IMR-90 (cell line): ENCODE data around the gene OTOGL. TPM values are rescaled to one million over a fixed set of nuclear protein-coding genes. Genes with fewer than 3 reads are reported as not detected.

Experiments
- ATAC-seq: fragments of 200-7000 bp; cut with Tn5 transposase; 2 replicates; pipeline ENCODE4 v1.9.1; 2020; ENCODE audit warnings: low read depth, mild to moderate bottlenecking, moderate library complexity
- BruUV-seq: library from RNA; stranded (reverse); fragments of 400-500 nt; replicated peaks from 2 replicates; lab custom pipeline; 2021; lab: Mats Ljungman, UMichigan
- CTCF ChIA-PET: fragments of 300-600 bp; formaldehyde crosslinking; extraction: SDS; loops from one replicate; lab custom pipeline; 2021; ENCODE audit warnings: antibody characterized with exemption; lab: Yijun Ruan, JAX
- POLR2A ChIA-PET: fragments of 300-600 bp; sonication (Branson Sonifier 250); formaldehyde crosslinking; loops from one replicate; lab custom pipeline; 2022; ENCODE audit warnings: antibody characterized with exemption; ENCODE audit not compliant: unreplicated experiment; lab: Charles Lee
- DNase-seq: peaks from one replicate; pipeline ENCODE4 v3.0.0; 2013
- H2AFZ ChIP-seq: replicated peaks from 2 replicates; pipeline ENCODE3; 2013; ENCODE audit warnings: low read length, mild to moderate bottlenecking; ENCODE audit not compliant: poor library complexity
- H2AK5ac ChIP-seq: 2 replicates; pipeline ENCODE4 v1.6.1; 2013; ENCODE audit warnings: low read depth, low read length, inconsistent platforms
- H2AK9ac ChIP-seq: replicated peaks from 2 replicates; pipeline ENCODE3; 2013; ENCODE audit warnings: mild to moderate bottlenecking, low read depth, low read length, moderate library complexity; ENCODE audit not compliant: poor library complexity
- H2BK120ac ChIP-seq: 2 replicates; pipeline ENCODE4 v1.6.1; 2013; ENCODE audit warnings: low read depth, low read length, inconsistent platforms
- H2BK15ac ChIP-seq: 3 replicates; pipeline ENCODE4 v1.6.1; 2013; ENCODE audit warnings: low read depth, low read length, inconsistent platforms
- H2BK20ac ChIP-seq: 2 replicates; pipeline ENCODE4 v1.6.1; 2013; ENCODE audit warnings: low read depth, mild to moderate bottlenecking, inconsistent platforms, low read length, moderate library complexity
- H2BK5ac ChIP-seq: 2 replicates; pipeline ENCODE4 v1.6.1; 2013; ENCODE audit warnings: mild to moderate bottlenecking, low read depth, low read length, inconsistent platforms; ENCODE audit not compliant: poor library complexity, severe bottlenecking
- H3K14ac ChIP-seq: replicated peaks from 2 replicates; pipeline ENCODE4 v1.6.1; 2013; ENCODE audit warnings: low read depth, low read length, inconsistent platforms
- H3K18ac ChIP-seq: 2 replicates; pipeline ENCODE4 v1.6.1; 2013; ENCODE audit warnings: low read depth, low read length, control low read depth
- H3K23ac ChIP-seq: 2 replicates; pipeline ENCODE4 v1.6.1; 2013; ENCODE audit warnings: low read depth, low read length, inconsistent platforms
- H3K27ac ChIP-seq: 2 replicates; pipeline ENCODE4 v1.5.1; 2013; ENCODE audit warnings: mild to moderate bottlenecking, control low read depth, low read length; ENCODE audit not compliant: insufficient read depth
- H3K27me3 ChIP-seq: 2 replicates; pipeline ENCODE4 v1.6.1; 2013; ENCODE audit warnings: low read length; ENCODE audit not compliant: control insufficient read depth, insufficient read depth
- H3K36me3 ChIP-seq: 2 replicates; pipeline ENCODE4 v1.6.1; 2013; ENCODE audit warnings: low read length, mixed read lengths; ENCODE audit not compliant: control insufficient read depth, insufficient read depth
- H3K4ac ChIP-seq: 2 replicates; pipeline ENCODE4 v1.6.1; 2013; ENCODE audit warnings: low read depth, low read length, inconsistent platforms
- H3K4me1 ChIP-seq: 2 replicates; pipeline ENCODE4 v1.6.1; 2013; ENCODE audit warnings: low read length, mixed read lengths; ENCODE audit not compliant: control insufficient read depth, insufficient read depth
- H3K4me2 ChIP-seq: 2 replicates; pipeline ENCODE4 v1.6.1; 2013; ENCODE audit warnings: low read depth, mild to moderate bottlenecking, control low read depth, low read length, moderate library complexity
- H3K4me3 ChIP-seq: 2 replicates; pipeline ENCODE4 v1.5.1; 2013; ENCODE audit warnings: low read depth, mild to moderate bottlenecking, control low read depth, low read length, moderate library complexity; ENCODE audit not compliant: insufficient read depth
- H3K56ac ChIP-seq: 2 replicates; pipeline ENCODE4 v1.6.1; 2013; ENCODE audit warnings: low read length, inconsistent platforms; ENCODE audit not compliant: insufficient read depth; ENCODE audit errors: extremely low read depth
- H3K79me1 ChIP-seq, 2 experiments: 2 replicates each; pipeline ENCODE4 v1.6.1; 2013; ENCODE audit warnings: low read length in 2 of 2, inconsistent platforms in 1 of 2, low read depth in 1 of 2
- H3K9ac ChIP-seq: 2 replicates; pipeline ENCODE4 v1.6.1; 2013; ENCODE audit warnings: low read depth, low read length, control low read depth
- H3K9me1 ChIP-seq: 2 replicates; pipeline ENCODE4 v1.6.1; 2013; ENCODE audit warnings: low read length, inconsistent platforms; ENCODE audit not compliant: insufficient read depth
- H3K9me3 ChIP-seq: 2 replicates; pipeline ENCODE4 v1.6.1; 2013; ENCODE audit warnings: low read length; ENCODE audit not compliant: control insufficient read depth, insufficient read depth
- H4K20me1 ChIP-seq: 2 replicates; pipeline ENCODE4 v1.6.1; 2013; ENCODE audit warnings: low read length, inconsistent platforms; ENCODE audit not compliant: insufficient read depth
- H4K5ac ChIP-seq: 2 replicates; pipeline ENCODE4 v1.6.1; 2013; ENCODE audit warnings: mild to moderate bottlenecking, low read depth, low read length, control low read depth
- H4K8ac ChIP-seq, 2 experiments: 2 replicates each; pipeline ENCODE4 v1.6.1; 2013; ENCODE audit warnings: low read depth in 2 of 2, low read length in 2 of 2, control low read depth in 1 of 2, inconsistent platforms in 1 of 2
- H4K91ac ChIP-seq: 2 replicates; pipeline ENCODE4 v1.6.1; 2013; ENCODE audit warnings: low read depth, low read length, inconsistent platforms; ENCODE audit not compliant: insufficient read depth
- BHLHE40 ChIP-seq: fragments of 150-350 bp; IDR thresholded peaks from 2 replicates; pipeline ENCODE4 v1.6.1; 2016; ENCODE audit warnings: mild to moderate bottlenecking, low read depth, low read length
- CHD1 ChIP-seq: IDR thresholded peaks from 2 replicates; pipeline ENCODE4 v1.6.1; 2012; ENCODE audit warnings: low read depth, low read length, improper control_type of control experiment
- CTCF ChIP-seq: conservative IDR thresholded peaks from 2 replicates; pipeline ENCODE4 v1.5.1; 2012; ENCODE audit warnings: mild to moderate bottlenecking, low read depth, low read length, improper control_type of control experiment
- NFE2L2 ChIP-seq: fragments of 150-350 bp; IDR thresholded peaks from 2 replicates; pipeline ENCODE4 v1.6.1; 2016; ENCODE audit warnings: low read depth, mild to moderate bottlenecking, low read length
- POLR2A ChIP-seq: IDR thresholded peaks from 2 replicates; pipeline ENCODE4 v1.6.1; 2012; ENCODE audit warnings: mild to moderate bottlenecking, low read depth, low read length
- RCOR1 ChIP-seq: IDR thresholded peaks from 2 replicates; pipeline ENCODE4 v1.6.1; 2012; ENCODE audit warnings: mild to moderate bottlenecking, low read length, improper control_type of control experiment; ENCODE audit not compliant: insufficient replicate concordance
- WGBS, 2 experiments: methylation state at CpG; one replicate each; pipeline versions ENCODE4 v1.1.5 to v1.1.7; 2013; ENCODE audit warnings: missing lambda C conversion rate in 2 of 2; ENCODE audit not compliant: insufficient read length in 1 of 2; ENCODE audit errors: extremely low coverage in 2 of 2; 5-methylcytosine and 5-hydroxymethylcytosine counted together
- dilution Hi-C: fragments of 300-500 bp; cut with HindIII; formaldehyde crosslinking; loops from one replicate; pipeline ENCODE4 v1.14.3; 2018; ENCODE audit warnings: low sequenced_read_pairs; ENCODE audit not compliant: unreplicated experiment
- in situ Hi-C: fragments of 300-500 bp; cut with MboI; formaldehyde crosslinking; loops from 3 replicates; pipeline ENCODE4 v1.14.3; 2019; ENCODE audit warnings: low sequenced_read_pairs, inconsistent platforms, mixed read lengths
- intact Hi-C: fragments of 100-400 bp; cut with micrococcal nuclease; formaldehyde crosslinking; loops from 2 replicates; pipeline ENCODE4 v1.10.0; 2022
- polyA plus RNA-seq, 3 experiments: library from polyadenylated mRNA; depleted of rRNA; stranded (reverse); fragments of >200 nt; gene quantifications; 2 replicates each; pipeline ENCODE4 v1.2.3, GENCODE V29; 2012; ENCODE audit warnings: low replicate concordance in 1 of 3
- total RNA-seq: library from RNA; depleted of rRNA; stranded (reverse); fragments of >200 nt; gene quantifications from 2 replicates; pipeline ENCODE4 v1.2.3, GENCODE V29; 2012

OTOGL gene
- total and polyA plus RNA-seq, 2 of the 4 experiments (the other 2 are of a cell fraction): 0.10 to 0.18 TPM

GRCh38 chr12:80314741-80315140 is 215.4 kb downstream of the OTOGL start:
- dilution Hi-C loops: no loop called here
- Histone ChIP-seq H4K5ac (no peak overlapping the region), H3K79me1 (no peaks in the 10 kb centered on the region), H2AFZ (no peak overlapping the region), H3K9ac (no peak overlapping the region), H2BK120ac (no peak overlapping the region), H2BK20ac (no peak overlapping the region), H2AK5ac (no peak overlapping the region), H3K9me3 (no peaks in the 10 kb centered on the region), H3K36me3 (no peaks in the 10 kb centered on the region), H2BK15ac (no peak overlapping the region), H4K8ac (no peak overlapping the region), H3K4me3 (no peak overlapping the region), H4K20me1 (no peaks in the 10 kb centered on the region), H4K91ac (no peak overlapping the region), H3K4me2 (no peak overlapping the region), H3K18ac (no peak overlapping the region), H3K4ac (no peak overlapping the region), H3K56ac (no peak overlapping the region), H3K4me1 (no peaks in the 10 kb centered on the region), H3K27ac (no peak overlapping the region), H3K9me1 (no peaks in the 10 kb centered on the region), H3K14ac (no peak overlapping the region), H3K27me3 (no peaks in the 10 kb centered on the region; the same call in 1 of the 2 replicates), H2BK5ac (no peak overlapping the region), H3K23ac (no peak overlapping the region), H2AK9ac (no peak overlapping the region)
- ATAC-seq (no peak), DNase-seq (no peak)
- no TSS peak for BruUV-seq
- POLR2A ChIA-PET: no interaction called here
- intact Hi-C loops: loop anchor here (2.0 to 10.0 kb wide), 3 partner anchors 448 to 940 kb away; no protein-coding TSS in a partner anchor
- TF ChIP-seq NFE2L2 (no peak), RCOR1 (no peak), CHD1 (no peak), CTCF (no peak), BHLHE40 (no peak), POLR2A (no peak)
- in situ Hi-C loops: no loop called here
- WGBS, 2 experiments: no CpG with 5 or more reads among the region's 1 CpG
- CTCF ChIA-PET: interaction anchor here (0.6 kb wide), 1 partner anchor 10 kb away, joined by 3 read pairs; no protein-coding TSS in a partner anchor
